HCT116 (cell line): Measurements from ENCODE around the gene PRKN.

Source experiments
- EGR1 ChIP-seq: IDR thresholded peaks from 2 replicates; pipeline ENCODE4 v1.6.1; 2012; ENCODE audit warnings: low read depth
- POLR2A ChIP-seq: IDR thresholded peaks from 2 replicates; pipeline ENCODE4 v1.7.0; 2011; ENCODE audit warnings: borderline replicate concordance; ENCODE audit not compliant: insufficient read depth, insufficient read length; ENCODE audit errors: extremely low read depth
- POLR2AphosphoS5 ChIP-seq: IDR thresholded peaks from 2 replicates; pipeline ENCODE4 v1.6.1; 2011; ENCODE audit warnings: mild to moderate bottlenecking, low read depth, low read length, moderate library complexity
- SP1 ChIP-seq: IDR thresholded peaks from 2 replicates; pipeline ENCODE4 v1.6.1; 2012; ENCODE audit warnings: low read depth
- TF ChIP-seq, protein P1 (sequence below), 3 experiments: fragments of 200-600 bp in 1 of 3; sonication (generic) in 1 of 3; IDR thresholded peaks in 2 of 3; conservative IDR thresholded peaks in 1 of 3; 2 replicates each; pipeline ENCODE4 v1.5.1; 2012 to 2017; ENCODE audit warnings: low read depth in 2 of 3, low read length in 2 of 3, antibody characterized with exemption in 1 of 3, borderline replicate concordance in 1 of 3, control low read depth in 1 of 3, mild to moderate bottlenecking in 1 of 3, mixed read lengths in 1 of 3, mixed run types in 1 of 3, moderate library complexity in 1 of 3; ENCODE audit not compliant: insufficient read depth in 1 of 3
- TF ChIP-seq, protein P2 (sequence below): IDR thresholded peaks from 2 replicates; pipeline ENCODE4 v1.6.1; 2012; ENCODE audit warnings: low read depth

DNA sequence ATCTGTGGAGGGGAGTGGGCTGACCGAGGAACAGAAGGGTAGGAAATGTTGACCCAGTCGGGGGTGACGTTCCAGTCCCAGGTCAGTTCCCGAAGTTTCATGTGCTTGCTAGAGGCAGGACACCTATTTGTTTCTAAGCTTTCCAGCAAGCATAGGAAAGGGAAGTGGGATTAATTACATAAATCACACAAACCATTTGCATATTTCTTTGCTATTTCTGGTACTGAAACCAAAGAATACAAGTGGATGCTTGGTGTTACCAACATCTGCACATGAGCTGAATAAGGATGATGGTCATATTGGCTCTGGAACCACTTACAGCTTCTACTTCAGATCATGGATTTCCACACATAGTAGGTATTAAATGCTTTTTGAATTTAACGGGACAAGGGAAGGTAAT, 546.5 kb downstream of the PRKN start:
- TF ChIP-seq, protein P1, sequence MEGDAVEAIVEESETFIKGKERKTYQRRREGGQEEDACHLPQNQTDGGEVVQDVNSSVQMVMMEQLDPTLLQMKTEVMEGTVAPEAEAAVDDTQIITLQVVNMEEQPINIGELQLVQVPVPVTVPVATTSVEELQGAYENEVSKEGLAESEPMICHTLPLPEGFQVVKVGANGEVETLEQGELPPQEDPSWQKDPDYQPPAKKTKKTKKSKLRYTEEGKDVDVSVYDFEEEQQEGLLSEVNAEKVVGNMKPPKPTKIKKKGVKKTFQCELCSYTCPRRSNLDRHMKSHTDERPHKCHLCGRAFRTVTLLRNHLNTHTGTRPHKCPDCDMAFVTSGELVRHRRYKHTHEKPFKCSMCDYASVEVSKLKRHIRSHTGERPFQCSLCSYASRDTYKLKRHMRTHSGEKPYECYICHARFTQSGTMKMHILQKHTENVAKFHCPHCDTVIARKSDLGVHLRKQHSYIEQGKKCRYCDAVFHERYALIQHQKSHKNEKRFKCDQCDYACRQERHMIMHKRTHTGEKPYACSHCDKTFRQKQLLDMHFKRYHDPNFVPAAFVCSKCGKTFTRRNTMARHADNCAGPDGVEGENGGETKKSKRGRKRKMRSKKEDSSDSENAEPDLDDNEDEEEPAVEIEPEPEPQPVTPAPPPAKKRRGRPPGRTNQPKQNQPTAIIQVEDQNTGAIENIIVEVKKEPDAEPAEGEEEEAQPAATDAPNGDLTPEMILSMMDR (IDR thresholded peaks at IDR 0.05 in 2 of 3, conservative IDR thresholded peaks at IDR 0.05 in 1 of 3; ENCODE audit: borderline replicate concordance in 1 of 3, insufficient read depth in 1 of 3, low read depth in 2 of 3, low read length in 2 of 3) = no peak
- TF ChIP-seq EGR1 (no peak), SP1 (no peak), POLR2AphosphoS5 (no peak), POLR2A (no peak)
- TF ChIP-seq, protein P2, sequence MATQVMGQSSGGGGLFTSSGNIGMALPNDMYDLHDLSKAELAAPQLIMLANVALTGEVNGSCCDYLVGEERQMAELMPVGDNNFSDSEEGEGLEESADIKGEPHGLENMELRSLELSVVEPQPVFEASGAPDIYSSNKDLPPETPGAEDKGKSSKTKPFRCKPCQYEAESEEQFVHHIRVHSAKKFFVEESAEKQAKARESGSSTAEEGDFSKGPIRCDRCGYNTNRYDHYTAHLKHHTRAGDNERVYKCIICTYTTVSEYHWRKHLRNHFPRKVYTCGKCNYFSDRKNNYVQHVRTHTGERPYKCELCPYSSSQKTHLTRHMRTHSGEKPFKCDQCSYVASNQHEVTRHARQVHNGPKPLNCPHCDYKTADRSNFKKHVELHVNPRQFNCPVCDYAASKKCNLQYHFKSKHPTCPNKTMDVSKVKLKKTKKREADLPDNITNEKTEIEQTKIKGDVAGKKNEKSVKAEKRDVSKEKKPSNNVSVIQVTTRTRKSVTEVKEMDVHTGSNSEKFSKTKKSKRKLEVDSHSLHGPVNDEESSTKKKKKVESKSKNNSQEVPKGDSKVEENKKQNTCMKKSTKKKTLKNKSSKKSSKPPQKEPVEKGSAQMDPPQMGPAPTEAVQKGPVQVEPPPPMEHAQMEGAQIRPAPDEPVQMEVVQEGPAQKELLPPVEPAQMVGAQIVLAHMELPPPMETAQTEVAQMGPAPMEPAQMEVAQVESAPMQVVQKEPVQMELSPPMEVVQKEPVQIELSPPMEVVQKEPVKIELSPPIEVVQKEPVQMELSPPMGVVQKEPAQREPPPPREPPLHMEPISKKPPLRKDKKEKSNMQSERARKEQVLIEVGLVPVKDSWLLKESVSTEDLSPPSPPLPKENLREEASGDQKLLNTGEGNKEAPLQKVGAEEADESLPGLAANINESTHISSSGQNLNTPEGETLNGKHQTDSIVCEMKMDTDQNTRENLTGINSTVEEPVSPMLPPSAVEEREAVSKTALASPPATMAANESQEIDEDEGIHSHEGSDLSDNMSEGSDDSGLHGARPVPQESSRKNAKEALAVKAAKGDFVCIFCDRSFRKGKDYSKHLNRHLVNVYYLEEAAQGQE = no peak
